ENCODE data around the gene CENPK. TPM values are rescaled to one million over a fixed set of nuclear protein-coding genes. Genes with fewer than 3 reads are reported as not detected.

Gene CENPK
- total RNA-seq, 3 donors from 2014 or later (not counting 1 experiment from before 2014, with no cell fraction given) = 22.0 to 32.0 (median 26.1) TPM

DNA sequence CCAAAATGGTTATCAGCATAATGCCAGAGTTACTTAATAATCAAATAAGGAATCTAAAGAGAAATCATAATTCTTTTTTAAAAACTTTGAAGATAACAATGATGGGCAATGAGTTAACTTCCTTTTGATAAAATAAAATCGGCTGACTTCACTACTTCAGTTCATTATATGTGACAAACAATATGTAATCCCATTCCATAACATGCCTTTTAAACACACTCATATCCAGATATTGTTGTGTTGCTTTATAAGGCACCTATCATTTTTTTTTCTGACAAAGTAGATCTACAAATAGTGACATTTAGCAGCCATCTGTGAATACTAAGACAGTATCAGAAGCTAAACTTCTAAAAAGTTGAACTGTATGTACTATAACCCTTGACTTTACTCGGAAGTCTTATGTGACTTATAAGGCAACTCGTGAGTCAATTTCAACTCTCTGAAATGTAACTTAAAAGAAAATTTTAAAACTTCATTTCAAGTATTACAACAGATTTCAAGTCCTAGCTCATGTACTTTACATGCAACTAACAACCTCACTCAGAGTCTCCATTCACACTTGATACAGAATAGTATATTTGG is 88.7 kb downstream of the CENPK start:
- Histone ChIP-seq H3K27ac (ENCODE audit: low read length) (no peak overlapping the region), H3K27me3 (ENCODE audit: control insufficient read depth, insufficient read depth, low read length) (peaks cover 3% of the 10 kb centered on the region), H3K4me1 (ENCODE audit: control insufficient read depth, insufficient read depth, low read length) (no peaks in the 10 kb centered on the region), H3K4me3 (ENCODE audit: low read length) (no peak overlapping the region), H3K9me3 (ENCODE audit: control insufficient read depth, insufficient read depth, low read length) (no peaks in the 10 kb centered on the region), H3K36me3 (ENCODE audit: control insufficient read depth, insufficient read depth, low read length) (no peaks in the 10 kb centered on the region)
- ATAC-seq (no peak), DNase-seq (no peak)
- Mint-ChIP-seq H3K4me1 (no peaks in the 10 kb centered on the region), H3K27me3 (ENCODE audit: low read depth in 2 of 2) (peaks cover 7% of the 10 kb centered on the region in 2 donors), H3K27ac (no peak overlapping the region), H3K4me3 (no peak overlapping the region), H3K9me3 (no peaks in the 10 kb centered on the region), H3K36me3 (no peaks in the 10 kb centered on the region)
- WGBS (ENCODE audit: insufficient coverage) = 73% methylated on average over 2 of the region's 3 CpGs
- intact Hi-C loops (cut with micrococcal nuclease) = no loop called here
- TF ChIP-seq, protein P1, sequence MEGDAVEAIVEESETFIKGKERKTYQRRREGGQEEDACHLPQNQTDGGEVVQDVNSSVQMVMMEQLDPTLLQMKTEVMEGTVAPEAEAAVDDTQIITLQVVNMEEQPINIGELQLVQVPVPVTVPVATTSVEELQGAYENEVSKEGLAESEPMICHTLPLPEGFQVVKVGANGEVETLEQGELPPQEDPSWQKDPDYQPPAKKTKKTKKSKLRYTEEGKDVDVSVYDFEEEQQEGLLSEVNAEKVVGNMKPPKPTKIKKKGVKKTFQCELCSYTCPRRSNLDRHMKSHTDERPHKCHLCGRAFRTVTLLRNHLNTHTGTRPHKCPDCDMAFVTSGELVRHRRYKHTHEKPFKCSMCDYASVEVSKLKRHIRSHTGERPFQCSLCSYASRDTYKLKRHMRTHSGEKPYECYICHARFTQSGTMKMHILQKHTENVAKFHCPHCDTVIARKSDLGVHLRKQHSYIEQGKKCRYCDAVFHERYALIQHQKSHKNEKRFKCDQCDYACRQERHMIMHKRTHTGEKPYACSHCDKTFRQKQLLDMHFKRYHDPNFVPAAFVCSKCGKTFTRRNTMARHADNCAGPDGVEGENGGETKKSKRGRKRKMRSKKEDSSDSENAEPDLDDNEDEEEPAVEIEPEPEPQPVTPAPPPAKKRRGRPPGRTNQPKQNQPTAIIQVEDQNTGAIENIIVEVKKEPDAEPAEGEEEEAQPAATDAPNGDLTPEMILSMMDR (IDR thresholded peaks at IDR 0.05) = no peak

DNA sequence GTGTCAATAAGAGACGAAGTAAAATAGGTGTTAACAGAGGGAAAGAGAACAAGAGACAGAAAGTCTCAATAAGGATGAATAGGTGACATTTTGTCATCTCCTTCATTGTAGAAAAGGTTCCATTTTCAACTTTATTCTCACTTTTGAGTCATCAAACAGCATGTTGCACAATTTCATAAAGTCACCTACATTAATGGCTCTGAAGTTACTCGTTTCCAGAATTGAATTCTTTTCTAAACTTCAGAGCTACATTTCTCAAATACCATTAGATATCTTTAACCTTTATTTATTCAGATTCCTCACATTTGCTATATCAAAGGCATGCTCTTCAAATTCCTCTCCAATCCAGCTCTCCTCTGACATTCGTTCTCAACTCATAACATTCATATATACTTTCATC is 94.3 kb downstream of the CENPK start:
- intact Hi-C loops (cut with micrococcal nuclease) = no loop called here
- DNase-seq = no peak
- 79% methylated on average over 2 of the region's 3 CpGs for WGBS (ENCODE audit: insufficient coverage)
- Histone ChIP-seq H3K4me3 (ENCODE audit: low read length) (no peak overlapping the region), H3K27me3 (ENCODE audit: control insufficient read depth, insufficient read depth, low read length) (peaks cover 2% of the 10 kb centered on the region), H3K4me1 (ENCODE audit: control insufficient read depth, insufficient read depth, low read length) (no peaks in the 10 kb centered on the region), H3K27ac (ENCODE audit: low read length) (no peak overlapping the region), H3K36me3 (ENCODE audit: control insufficient read depth, insufficient read depth, low read length) (no peaks in the 10 kb centered on the region), H3K9me3 (ENCODE audit: control insufficient read depth, insufficient read depth, low read length) (no peaks in the 10 kb centered on the region)
- TF ChIP-seq, protein P1 (IDR thresholded peaks at IDR 0.05) = no peak
- no peak overlapping the region for H3K27ac Mint-ChIP-seq
- H3K27me3 Mint-ChIP-seq (ENCODE audit: low read depth in 2 of 2) = peaks cover 7 to 9% of the 10 kb centered on the region in 2 donors
- H3K9me3 Mint-ChIP-seq = no peaks in the 10 kb centered on the region
- no peaks in the 10 kb centered on the region for H3K4me1 Mint-ChIP-seq
- H3K4me3 Mint-ChIP-seq = no peak overlapping the region
- no peak for ATAC-seq
- no peaks in the 10 kb centered on the region for H3K36me3 Mint-ChIP-seq

Other genes starting within 250 kb of the CENPK start
- gene ADAMTS6, start 81.2 kb downstream of the CENPK start, total RNA-seq = 1 to 10 TPM in 2 of 3 donors, under 1 TPM in 1; 0.47 to 1.4 (median 1.1) TPM
- 10 to 100 TPM; 77.0 to 91.3 (median 85.6) TPM for gene PPWD1, start 128 bp upstream of the CENPK start, total RNA-seq
- gene TRIM23, start 61.2 kb upstream of the CENPK start, total RNA-seq = 10 to 100 TPM; 13.4 to 23.3 (median 18.8) TPM
- gene SHLD3, start 61.9 kb upstream of the CENPK start, total RNA-seq = 10 to 100 TPM; 11.0 to 16.7 (median 12.7) TPM
- 10 to 100 TPM; 20.9 to 27.5 (median 25.6) TPM for gene TRAPPC13, start 61.9 kb upstream of the CENPK start, total RNA-seq
- 10 to 100 TPM in 2 of 3 donors, 1 to 10 TPM in 1; 6.9 to 12.0 (median 10.0) TPM for gene SGTB, start 158.9 kb upstream of the CENPK start, total RNA-seq
- gene NLN, start 159.0 kb upstream of the CENPK start, total RNA-seq = 1 to 10 TPM in 2 of 3 donors, under 1 TPM in 1; 0.86 to 2.0 (median 1.3) TPM

All from natural killer cell (primary cell).